HEK293T (cell line): ENCODE measurements around the gene OR2T6.

ENCODE experiments used
- HDGF ChIP-seq: fragments of 450-650 bp; IDR thresholded peaks from 2 replicates; pipeline ENCODE4 v1.6.1; 2017; ENCODE audit warnings: antibody characterized with exemption, borderline replicate concordance
- NFRKB ChIP-seq: fragments of 450-650 bp; IDR thresholded peaks from 2 replicates; pipeline ENCODE4 v1.6.1; 2016; ENCODE audit warnings: mild to moderate bottlenecking, moderate library complexity
- SUZ12 ChIP-seq: fragments of 450-650 bp; IDR thresholded peaks from 2 replicates; pipeline ENCODE4 v1.6.1; 2016; ENCODE audit warnings: mild to moderate bottlenecking

- TF ChIP-seq HDGF (no peak), NFRKB (no peak), SUZ12 (no peak)
Observed at GRCh38 chr1:248417854-248418253, 42.3 kb downstream of the OR2T6 start.
